Measurements from ENCODE around the gene NPHS1.

DNA sequence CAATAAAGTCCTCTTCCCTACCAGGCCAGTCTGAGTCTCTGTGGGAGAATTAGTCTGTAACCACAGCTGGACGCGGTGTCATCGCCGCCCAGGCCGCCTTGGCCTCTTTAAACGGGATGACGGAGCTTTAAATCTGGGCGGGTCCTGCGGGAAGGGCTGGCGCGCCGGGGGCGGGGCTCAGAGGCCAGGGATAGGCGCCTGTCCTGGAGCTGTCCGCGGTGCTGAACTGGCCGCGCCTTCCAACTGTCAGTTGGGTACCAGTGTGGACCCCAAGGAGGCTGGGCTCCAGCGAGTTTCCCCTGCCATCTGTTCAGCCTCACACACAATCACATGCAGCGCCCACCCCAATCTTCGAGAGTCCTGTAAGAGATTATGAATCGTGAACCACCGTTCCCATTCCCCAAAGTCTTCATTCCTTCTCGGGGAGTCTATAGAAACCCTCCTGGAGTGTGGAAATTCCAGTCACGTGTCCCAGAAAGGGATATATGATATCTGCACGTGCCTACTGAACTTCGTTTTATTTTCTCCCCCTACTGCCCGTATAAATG is 27.5 kb upstream of the NPHS1 start:
- TF ChIP-seq, protein P1, sequence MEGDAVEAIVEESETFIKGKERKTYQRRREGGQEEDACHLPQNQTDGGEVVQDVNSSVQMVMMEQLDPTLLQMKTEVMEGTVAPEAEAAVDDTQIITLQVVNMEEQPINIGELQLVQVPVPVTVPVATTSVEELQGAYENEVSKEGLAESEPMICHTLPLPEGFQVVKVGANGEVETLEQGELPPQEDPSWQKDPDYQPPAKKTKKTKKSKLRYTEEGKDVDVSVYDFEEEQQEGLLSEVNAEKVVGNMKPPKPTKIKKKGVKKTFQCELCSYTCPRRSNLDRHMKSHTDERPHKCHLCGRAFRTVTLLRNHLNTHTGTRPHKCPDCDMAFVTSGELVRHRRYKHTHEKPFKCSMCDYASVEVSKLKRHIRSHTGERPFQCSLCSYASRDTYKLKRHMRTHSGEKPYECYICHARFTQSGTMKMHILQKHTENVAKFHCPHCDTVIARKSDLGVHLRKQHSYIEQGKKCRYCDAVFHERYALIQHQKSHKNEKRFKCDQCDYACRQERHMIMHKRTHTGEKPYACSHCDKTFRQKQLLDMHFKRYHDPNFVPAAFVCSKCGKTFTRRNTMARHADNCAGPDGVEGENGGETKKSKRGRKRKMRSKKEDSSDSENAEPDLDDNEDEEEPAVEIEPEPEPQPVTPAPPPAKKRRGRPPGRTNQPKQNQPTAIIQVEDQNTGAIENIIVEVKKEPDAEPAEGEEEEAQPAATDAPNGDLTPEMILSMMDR (IDR thresholded peaks at IDR 0.05), result no peak
- no peak for TF ChIP-seq POLR2AphosphoS5 (IDR thresholded peaks at IDR 0.05)
